Left colon (tissue), 2 donors: Measurements from ENCODE around the gene SLC35E1. TPM values are rescaled to one million over a fixed set of nuclear protein-coding genes. Genes with fewer than 3 reads are reported as not detected.
A peak's percentile ranks its signal among the peaks of the same experiment; 100 is the strongest.

Source experiments
- ATAC-seq: fragments of 200-7000 bp; cut with Tn5 transposase; one replicate; pipeline ENCODE4 v1.9.1; 2020; ENCODE audit warnings: mild to moderate bottlenecking, moderate library complexity
- DNase-seq, 2 donors: peaks; one replicate each; pipeline ENCODE4 v3.0.0-alpha.2; 2020
- intact Hi-C, 2 donors: fragments of 100-400 bp; cut with DNase I in 1 of 2; cut with micrococcal nuclease in 1 of 2; formaldehyde crosslinking; loops; one replicate each; pipeline versions ENCODE4 v1.11.2 to v1.14.0; 2022; cut with DNase I, micrococcal nuclease
- total RNA-seq, 2 donors: library from RNA; stranded (reverse); fragmentation: NEBNext Ultra II Directional; extraction: Animal tissue kit (Norgen Biotek cat#: 25700); gene quantifications; one replicate each; pipeline ENCODE4 v1.2.1, GENCODE V29; 2021
- donor health status: DM: no; HTN: no; CAD: no.
- donor health status: DM: yes; HTN: yes; CAD: no.

The SLC35E1 gene
- total RNA-seq, 2 donors from 2014 or later: 35.8 to 37.7 TPM

- ATAC-seq: peak; percentile 39
- DNase-seq: peak in 1 of 2 donors; percentile 21
- intact Hi-C loops: no loop called here
Observed at GRCh38 chr19:16585094-16585801, 13.0 kb upstream of the SLC35E1 start.

DNA sequence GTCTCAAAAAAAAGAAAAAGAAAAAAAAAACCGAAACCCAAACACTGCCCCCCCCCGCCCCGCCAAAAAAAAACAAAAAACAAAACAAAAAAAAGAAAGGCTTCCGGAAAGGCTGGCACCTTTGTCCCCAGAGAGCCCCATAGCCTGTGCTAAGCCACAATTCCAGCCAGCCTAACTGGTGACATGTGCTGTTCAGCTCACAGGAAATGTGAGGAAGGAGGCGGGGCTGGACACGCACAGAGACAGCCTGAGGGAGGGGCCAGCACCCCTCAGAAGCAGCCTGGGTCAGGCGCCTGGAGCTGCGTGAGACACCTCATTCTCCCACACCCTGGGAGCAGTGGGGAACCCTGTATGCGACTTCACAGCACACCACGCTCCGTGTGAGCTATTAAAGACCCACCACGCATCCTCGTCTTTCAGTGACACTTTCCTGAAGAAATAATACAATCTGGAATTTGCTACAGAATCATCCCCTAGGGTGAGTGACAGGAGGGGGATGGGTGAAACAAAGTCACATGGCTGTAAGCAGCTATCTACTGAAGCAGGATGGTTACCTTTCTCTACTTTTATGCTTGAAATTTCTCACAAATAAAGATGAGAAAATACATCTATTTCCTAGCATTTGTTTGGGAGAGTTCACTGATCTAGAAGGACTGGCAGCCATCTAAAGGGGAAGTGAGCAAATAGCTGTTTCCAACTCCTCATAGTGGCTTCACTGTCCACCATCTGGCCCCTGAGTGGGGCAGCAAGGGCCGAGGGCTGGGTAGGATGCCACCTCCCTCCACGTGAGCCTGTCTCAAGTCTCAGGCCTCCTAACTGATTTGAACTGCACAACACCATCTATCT lies 12.3 kb upstream of the SLC35E1 start:
- intact Hi-C loops: no loop called here
- ATAC-seq (peak; percentile 81), DNase-seq (peak; percentile 87 to 88)

DNA sequence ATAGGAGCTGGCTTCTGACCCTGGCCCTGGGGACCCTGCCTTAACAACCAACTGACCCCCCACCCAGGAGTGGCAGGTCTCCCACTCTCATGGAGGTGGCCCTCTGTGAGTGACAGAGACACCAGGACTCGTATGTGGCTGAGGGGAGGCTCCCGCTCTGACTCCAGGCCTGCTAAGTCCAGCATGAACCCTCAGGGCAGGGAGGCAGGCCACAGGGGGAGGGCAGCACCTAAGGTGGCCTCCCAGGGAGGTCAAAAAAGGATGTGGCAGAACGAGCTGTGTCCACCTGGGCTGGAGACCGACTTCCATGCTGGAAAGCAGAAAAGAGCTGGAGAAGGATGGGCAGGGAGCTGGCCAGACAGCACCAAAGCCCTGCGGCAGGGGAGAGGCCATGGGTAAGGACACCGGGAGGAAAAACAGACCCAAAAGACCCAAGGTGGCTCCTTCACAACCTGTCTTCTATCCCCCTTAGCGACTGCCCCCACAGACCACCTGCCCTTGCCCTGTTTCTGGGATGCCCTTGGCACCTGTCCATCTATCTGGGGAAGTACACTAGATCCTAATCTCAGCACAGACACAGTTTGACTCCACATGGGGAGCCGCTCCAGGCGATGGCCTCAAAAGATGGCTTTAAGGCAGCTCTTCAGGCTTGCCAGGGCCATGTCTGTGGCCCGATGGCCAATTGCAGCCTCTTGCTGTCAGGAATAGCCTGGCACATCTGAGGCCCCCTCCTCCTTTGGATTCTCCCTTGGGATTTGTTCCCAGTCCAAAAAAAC lies 10.5 kb upstream of the SLC35E1 start:
- DNase-seq (no peak), ATAC-seq (no peak)
- intact Hi-C loops: no loop called here

DNA sequence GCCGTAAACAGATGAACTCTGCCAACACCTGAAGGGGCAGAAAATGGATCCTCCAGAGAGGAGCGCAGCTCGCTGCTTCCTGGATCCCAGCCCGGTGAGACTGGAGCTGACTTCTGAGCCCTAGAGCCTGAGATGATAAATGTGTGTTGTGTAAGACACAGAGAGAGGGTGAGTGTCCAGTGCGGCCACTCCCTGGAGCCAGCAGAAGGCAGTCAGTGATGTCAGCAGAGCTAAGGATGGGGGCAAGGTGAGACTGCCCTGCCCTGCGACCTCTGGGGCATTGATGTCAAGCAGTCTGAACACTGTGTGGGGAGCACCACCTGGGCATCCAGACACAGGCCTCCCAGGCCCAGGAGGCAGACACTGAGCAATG lies 9.7 kb upstream of the SLC35E1 start:
- intact Hi-C loops: no loop called here
- ATAC-seq (no peak), DNase-seq (no peak)

DNA sequence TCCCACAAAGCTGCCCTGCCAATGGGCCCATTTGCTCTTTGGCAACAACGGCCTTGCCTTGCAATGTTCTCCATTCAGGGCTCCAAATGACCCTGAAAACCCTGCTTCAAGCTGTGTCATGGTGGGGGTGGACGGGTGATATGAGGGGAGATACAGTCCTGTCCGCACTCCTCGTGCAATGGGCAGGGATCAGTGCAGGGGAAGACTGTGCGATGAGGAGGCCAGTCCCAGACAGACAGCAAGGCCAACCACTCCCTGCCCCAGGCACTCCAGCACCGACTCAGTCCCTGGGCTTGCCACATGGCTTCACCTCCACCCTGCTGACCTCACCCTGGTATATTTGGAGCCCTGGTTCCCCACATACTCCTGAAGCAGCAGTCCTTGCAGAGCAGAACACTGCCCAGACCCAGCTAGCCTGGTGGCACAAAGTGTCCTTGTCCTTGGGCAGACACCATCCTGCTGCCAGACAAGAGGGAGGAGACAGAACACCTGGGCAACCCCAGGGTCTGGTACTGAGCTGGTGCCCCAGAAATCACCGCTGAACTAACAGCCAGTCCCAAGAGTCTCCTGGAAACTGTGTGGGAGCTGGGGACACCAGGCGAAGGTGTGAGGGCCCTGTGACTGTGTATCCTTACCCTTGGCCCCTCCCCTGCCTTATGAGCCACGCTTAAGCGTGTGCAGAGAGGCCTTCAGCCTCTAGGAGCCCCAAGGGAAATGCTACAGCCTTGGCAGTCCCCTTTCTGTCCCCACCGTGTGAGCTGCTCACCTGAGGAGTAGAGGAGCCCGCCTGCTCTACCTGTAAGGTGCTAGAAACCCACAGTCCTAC lies 9.1 kb upstream of the SLC35E1 start:
- DNase-seq (no peak), ATAC-seq (no peak)
- intact Hi-C loops: no loop called here

DNA sequence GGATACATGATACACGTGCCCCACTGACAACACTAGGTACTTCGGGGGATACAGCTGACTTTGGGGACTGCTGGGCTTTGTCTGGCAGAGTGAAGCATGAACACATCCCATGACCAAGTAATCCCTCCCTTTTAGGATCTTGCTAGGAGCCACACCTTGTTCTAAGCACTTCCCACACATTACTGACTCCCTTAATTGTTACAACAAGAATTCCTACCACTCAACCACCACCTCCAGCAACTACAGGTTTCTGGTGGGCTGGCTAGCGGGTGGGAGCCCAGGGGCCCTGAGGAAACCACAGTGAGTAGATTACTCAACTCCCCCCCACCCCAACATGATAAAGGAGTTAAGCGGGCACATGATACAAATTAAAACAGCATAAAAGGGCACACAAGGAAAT lies 7.2 kb upstream of the SLC35E1 start:
- intact Hi-C loops: no loop called here

GRCh38 chr19:16577531-16577985 lies 5.3 kb upstream of the SLC35E1 start:
- ATAC-seq (no peak), DNase-seq (no peak)
- intact Hi-C loops: no loop called here

More for the DNA sequence above, 7.2 kb upstream of the SLC35E1 start:
- DNase-seq (no peak), ATAC-seq (no peak)

- intact Hi-C loops: no loop called here
Observed at GRCh38 chr19:16576690-16577530, 4.7 kb upstream of the SLC35E1 start.

DNA sequence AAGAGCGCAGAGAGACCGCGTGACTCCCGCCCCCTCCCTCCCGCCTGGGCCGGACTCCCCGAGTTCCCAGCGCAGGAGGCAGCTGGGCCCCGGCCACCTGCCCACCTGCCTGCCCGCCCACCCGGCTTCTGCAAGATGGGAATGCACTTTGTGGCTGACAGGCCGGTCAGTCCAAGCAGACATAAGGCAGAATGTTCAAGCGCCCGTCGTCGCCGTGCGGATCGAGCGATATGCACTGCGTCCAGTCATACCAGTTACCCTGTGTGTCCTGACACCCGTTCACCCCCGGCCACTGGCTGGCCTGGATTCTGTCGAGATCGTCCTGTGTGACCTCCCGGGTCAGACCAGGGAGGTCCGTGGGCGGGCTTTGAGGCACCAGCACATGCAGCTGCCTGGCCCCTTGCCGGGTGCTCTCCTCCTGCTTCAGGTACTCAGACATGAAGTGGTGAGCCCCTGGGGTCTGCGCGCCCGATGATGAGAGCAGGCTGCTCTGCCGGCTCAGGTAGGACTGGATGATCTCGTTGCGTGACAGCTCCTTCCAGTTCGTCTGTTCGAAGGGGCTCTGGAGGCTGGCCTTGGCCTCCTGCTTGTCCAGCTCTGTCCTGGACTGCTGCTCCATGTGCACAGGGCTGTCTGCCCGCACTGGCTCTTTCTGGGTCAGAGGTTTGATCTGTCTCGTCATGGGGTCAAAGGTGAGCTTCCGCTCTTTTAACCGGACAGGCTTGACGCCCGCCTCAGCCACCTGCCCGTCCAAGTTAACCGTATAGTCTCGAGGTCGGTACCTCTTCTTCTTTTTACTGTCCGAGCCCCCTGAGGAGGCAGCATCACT lies 3.9 kb upstream of the SLC35E1 start:
- ATAC-seq (no peak), DNase-seq (no peak)
- intact Hi-C loops: no loop called here

More at GRCh38 chr19:16576690-16577530, 4.7 kb upstream of the SLC35E1 start:
- ATAC-seq (no peak), DNase-seq (no peak)

- ATAC-seq (no peak), DNase-seq (no peak)
- intact Hi-C loops: no loop called here
Observed at GRCh38 chr19:16575282-16575681, 3.1 kb upstream of the SLC35E1 start.

DNA sequence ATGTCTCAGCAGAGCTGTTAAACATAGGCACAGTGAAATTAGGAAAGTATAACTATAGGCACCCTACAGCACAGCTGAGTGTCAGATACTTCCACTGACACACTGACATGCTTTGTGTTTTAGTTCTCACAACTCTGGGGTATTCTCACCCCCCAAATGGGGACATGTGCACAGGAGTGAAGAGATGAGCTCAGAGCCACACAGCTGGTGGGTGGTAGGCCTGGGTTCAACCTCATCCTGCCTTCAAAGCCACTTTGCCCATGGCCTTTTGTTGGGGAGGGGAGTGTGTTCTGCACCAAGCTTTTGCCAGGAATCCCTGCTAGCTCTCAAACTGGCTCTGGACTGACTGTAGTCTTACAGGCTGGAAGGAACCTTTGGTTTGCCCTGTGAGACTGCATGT lies 1.7 kb upstream of the SLC35E1 start:
- ATAC-seq: no peak
- no peak for DNase-seq
- intact Hi-C loops: no loop called here

GRCh38 chr19:16573296-16573695 lies 1.1 kb upstream of the SLC35E1 start:
- ATAC-seq: no peak
- DNase-seq: no peak
- intact Hi-C loops: no loop called here

- DNase-seq (peak in 1 of 2 donors; percentile 69), ATAC-seq (peak; percentile 17)
- intact Hi-C loops: no loop called here
Observed at GRCh38 chr19:16571822-16572331, 338 bp downstream of the SLC35E1 start.

- ATAC-seq: no peak
- DNase-seq: peak in 1 of 2 donors; percentile 27
- intact Hi-C loops: no loop called here
Observed at GRCh38 chr19:16571283-16571682, 932 bp downstream of the SLC35E1 start.

DNA sequence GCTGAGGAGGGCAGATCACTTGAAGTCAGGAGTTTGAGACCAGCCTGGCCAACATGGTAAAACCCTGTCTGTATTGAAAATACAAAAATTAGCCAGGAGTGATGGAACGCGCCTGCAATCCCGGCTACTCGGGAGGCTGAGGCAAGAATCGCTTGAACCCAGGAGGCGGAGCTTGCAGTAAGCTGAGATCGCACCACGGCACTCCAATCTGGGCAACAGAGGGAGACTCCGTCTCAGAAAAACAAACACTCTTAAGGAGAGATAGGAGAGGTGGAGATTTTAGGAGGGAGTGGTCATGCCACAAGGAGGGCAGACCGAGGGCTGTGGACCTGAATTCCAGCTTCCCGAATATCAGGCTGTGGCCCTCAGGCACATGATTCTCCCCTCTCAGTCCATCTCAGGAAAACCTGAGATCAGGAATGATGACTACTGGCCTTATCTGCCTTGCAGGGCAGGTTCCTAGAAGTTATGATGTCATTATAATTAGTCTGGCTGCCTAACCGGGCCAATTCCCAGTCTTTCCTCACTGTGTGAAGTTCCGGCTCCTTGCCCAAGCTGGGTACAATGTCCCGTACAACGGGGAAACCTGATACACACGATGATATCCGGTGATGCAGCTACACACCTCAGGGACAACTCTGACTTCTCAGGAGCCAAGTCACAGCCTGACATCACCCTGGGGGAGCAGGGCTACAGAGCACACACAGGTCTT lies 2.5 kb downstream of the SLC35E1 start:
- intact Hi-C loops: no loop called here
- no peak for DNase-seq
- no peak for ATAC-seq

DNA sequence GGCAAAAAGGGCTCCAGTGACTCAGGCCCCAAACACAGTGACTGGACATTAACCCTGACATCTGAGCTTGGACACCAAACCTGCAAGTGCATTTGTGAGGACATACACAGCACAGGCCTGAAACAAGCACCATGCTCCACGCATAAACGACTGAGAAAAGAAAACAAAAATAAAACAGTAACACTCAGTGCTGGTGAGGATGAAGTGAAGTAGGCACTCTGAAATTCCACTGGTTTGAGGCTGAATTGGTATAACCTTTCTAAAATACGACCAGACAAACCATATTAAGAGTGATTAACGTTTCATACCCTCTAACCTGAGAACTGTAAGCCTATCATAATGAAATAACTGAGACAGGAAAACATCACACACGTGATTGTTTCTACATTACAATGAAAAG lies 5.5 kb downstream of the SLC35E1 start:
- no peak for ATAC-seq
- no peak for DNase-seq
- intact Hi-C loops: no loop called here
